ENCODE results near the gene SLC37A3. TPM values are rescaled to one million over a fixed set of nuclear protein-coding genes. Genes with fewer than 3 reads are reported as not detected.
A peak's percentile ranks its signal among the peaks of the same experiment; 100 is the strongest.

The SLC37A3 gene
- total RNA-seq, 1 experiment from 2014 or later, result 52.7 TPM

- Histone ChIP-seq H3K18ac (ENCODE audit: insufficient read length, low read depth, low read length) (no peak overlapping the region), H3K4ac (ENCODE audit: low read depth, low read length) (no peak overlapping the region), H4K20me1 (ENCODE audit: control insufficient read depth, insufficient read depth, insufficient read length) (peaks cover 4% of the 10 kb centered on the region), H3K79me2 (ENCODE audit: insufficient read depth, low read length) (no peaks in the 10 kb centered on the region), H3T11ph (ENCODE audit: low read length) (no peak overlapping the region), H3K4me1 (ENCODE audit: insufficient read depth, low read length) (no peaks in the 10 kb centered on the region), H3K4me2 (ENCODE audit: insufficient read depth, insufficient read length, low read length) (no peak overlapping the region), H3K23ac (ENCODE audit: insufficient read length, low read depth, low read length) (no peak overlapping the region), H3K23me2 (ENCODE audit: insufficient read length, low read depth, low read length, poor library complexity, severe bottlenecking) (no peaks in the 10 kb centered on the region), H4K91ac (ENCODE audit: insufficient read length, low read depth, low read length) (no peak overlapping the region), H3K27me3 (ENCODE audit: insufficient read depth, low read length) (no peaks in the 10 kb centered on the region), H3K27ac (ENCODE audit: insufficient read length, low read depth, low read length) (no peak overlapping the region), H3K14ac (ENCODE audit: insufficient read depth, low read length) (no peak overlapping the region), H2BK120ac (ENCODE audit: low read depth, low read length, poor library complexity, severe bottlenecking) (no peak overlapping the region), H2AK5ac (ENCODE audit: insufficient read length, low read length) (no peak overlapping the region), H3K56ac (ENCODE audit: insufficient read length, low read depth, low read length) (no peak overlapping the region), H2AFZ (ENCODE audit: low read length) (no peak overlapping the region), H3K9ac (ENCODE audit: extremely low read depth, insufficient read length, low read length) (no peak overlapping the region), H2BK15ac (ENCODE audit: low read depth, low read length) (no peak overlapping the region), H4K5ac (ENCODE audit: insufficient read length, low read depth, low read length) (no peak overlapping the region), H2BK20ac (ENCODE audit: low read depth, low read length, poor library complexity, severe bottlenecking) (no peak overlapping the region), H4K8ac (replicated peaks; ENCODE audit: insufficient read length, low read depth, low read length) (no peak overlapping the region), H2BK5ac (ENCODE audit: insufficient read length, low read length) (no peak overlapping the region), H3K9me3 (ENCODE audit: control insufficient read depth, low read depth, low read length) (no peaks in the 10 kb centered on the region), H2BK12ac (ENCODE audit: insufficient read length, low read depth, low read length) (no peak overlapping the region), H3K79me1 (ENCODE audit: insufficient read depth, low read depth, low read length, poor library complexity, severe bottlenecking) (no peaks in the 10 kb centered on the region)
- Mint-ChIP-seq H3K27ac (peak overlapping the region in 1 of 3 experiments; percentile 22; a peak in 1 of 7 replicates), H3K4me3 (no peak overlapping the region), H3K27me3 (ENCODE audit: low read depth) (no peaks in the 10 kb centered on the region), H3K4me1 (no peaks in the 10 kb centered on the region), H3K36me3 (ENCODE audit: insufficient read depth in 1 of 3, low read depth in 3 of 3) (peaks cover 23 to 65% (median 50%) of the 10 kb centered on the region in 3 experiments), H3K9me3 (no peaks in the 10 kb centered on the region)
- DNase-seq, result no peak
- TF ChIP-seq CTCF (conservative IDR thresholded peaks at IDR 0.05), result no peak
- WGBS (ENCODE audit: extremely low coverage, insufficient read length, low lambda C conversion rate), result no CpG with 5 or more reads among the region's 8 CpGs
Observed at GRCh38 chr7:140375892-140376730, 22.2 kb downstream of the SLC37A3 start.

Measured in H9 (cell line).